WERI-Rb-1 (cell line): ENCODE results near the gene TXNRD2.

Experiments
- DNase-seq: peaks from one replicate; pipeline ENCODE4 v3.0.0-alpha.2; 2020
- H3K27ac ChIP-seq: fragments of 250-450 bp; sonication (Bioruptor Pico); 2 replicates; pipeline ENCODE4 v1.5.1; 2020; ENCODE audit warnings: mild to moderate bottlenecking, moderate library complexity
- H3K27me3 ChIP-seq: fragments of 250-450 bp; sonication (Bioruptor Pico); 2 replicates; pipeline ENCODE4 v1.5.1; 2021; ENCODE audit warnings: mild to moderate bottlenecking, low read depth, moderate library complexity; ENCODE audit not compliant: insufficient read depth, severe bottlenecking
- H3K36me3 ChIP-seq: fragments of 250-450 bp; sonication (Bioruptor Pico); 2 replicates; pipeline ENCODE4 v1.5.1; 2020; ENCODE audit warnings: mild to moderate bottlenecking, moderate library complexity
- H3K4me3 ChIP-seq: 2 replicates; pipeline ENCODE4 v1.5.1; 2011; ENCODE audit warnings: low read depth, mild to moderate bottlenecking, control low read depth, low read length
- H3K9me3 ChIP-seq: fragments of 250-450 bp; sonication (Bioruptor Pico); 2 replicates; pipeline ENCODE4 v1.5.1; 2021; ENCODE audit warnings: mild to moderate bottlenecking, moderate library complexity; ENCODE audit not compliant: severe bottlenecking
- CTCF ChIP-seq: IDR thresholded peaks from 2 replicates; pipeline ENCODE4 v1.5.1; 2011; ENCODE audit warnings: low read depth, mild to moderate bottlenecking, control low read depth, inconsistent platforms, low read length

TXNRD2 gene

GRCh38 chr22:19864538-19865106 lies 77.0 kb downstream of the TXNRD2 start:
- Histone ChIP-seq H3K9me3 (no peaks in the 10 kb centered on the region), H3K4me3 (no peak overlapping the region), H3K27ac (no peak overlapping the region), H3K27me3 (no peaks in the 10 kb centered on the region), H3K36me3 (no peaks in the 10 kb centered on the region)
- DNase-seq = no peak
- no peak for TF ChIP-seq CTCF

- no peak for TF ChIP-seq CTCF
- H3K36me3 ChIP-seq = no peaks in the 10 kb centered on the region
- H3K9me3 ChIP-seq = no peaks in the 10 kb centered on the region
- no peak overlapping the region for H3K27ac ChIP-seq
- no peaks in the 10 kb centered on the region for H3K27me3 ChIP-seq
- DNase-seq = no peak
- no peak overlapping the region for H3K4me3 ChIP-seq
These were observed 78.0 kb downstream of the TXNRD2 start for GRCh38 chr22:19863571-19863970.

- no peaks in the 10 kb centered on the region for H3K9me3 ChIP-seq
- H3K27me3 ChIP-seq = no peaks in the 10 kb centered on the region
- H3K27ac ChIP-seq = no peak overlapping the region
- TF ChIP-seq CTCF = no peak
- H3K4me3 ChIP-seq = no peak overlapping the region
- no peaks in the 10 kb centered on the region for H3K36me3 ChIP-seq
- no peak for DNase-seq
These were observed 78.9 kb downstream of the TXNRD2 start for GRCh38 chr22:19862619-19863246.

GRCh38 chr22:19859861-19860510 lies 81.6 kb downstream of the TXNRD2 start:
- Histone ChIP-seq H3K27ac (no peak overlapping the region), H3K27me3 (no peaks in the 10 kb centered on the region), H3K9me3 (no peaks in the 10 kb centered on the region), H3K36me3 (no peaks in the 10 kb centered on the region), H3K4me3 (no peak overlapping the region)
- no peak for TF ChIP-seq CTCF
- DNase-seq = no peak

- Histone ChIP-seq H3K27ac (no peak overlapping the region), H3K4me3 (no peak overlapping the region), H3K36me3 (peaks cover 10% of the 10 kb centered on the region), H3K27me3 (no peaks in the 10 kb centered on the region), H3K9me3 (no peaks in the 10 kb centered on the region)
- no peak for DNase-seq
- no peak for TF ChIP-seq CTCF
These were observed 84.2 kb downstream of the TXNRD2 start for GRCh38 chr22:19857382-19857781.
